Activated naive CD4-positive, alpha-beta T cell (primary cell): ENCODE measurements around the gene EFNA2.
A peak's percentile ranks its signal among the peaks of the same experiment; 100 is the strongest.
"Not testable (repeated sequence)": the region's sequence is repeated elsewhere in the genome, so short reads cannot be mapped to it uniquely, and the experiment has no call there.

ENCODE experiments used
- DNase-seq, 4 experiments: peaks; one replicate each; lab custom pipeline; 2025; lab: John Stamatoyannopoulos, UW

The EFNA2 gene

DNA sequence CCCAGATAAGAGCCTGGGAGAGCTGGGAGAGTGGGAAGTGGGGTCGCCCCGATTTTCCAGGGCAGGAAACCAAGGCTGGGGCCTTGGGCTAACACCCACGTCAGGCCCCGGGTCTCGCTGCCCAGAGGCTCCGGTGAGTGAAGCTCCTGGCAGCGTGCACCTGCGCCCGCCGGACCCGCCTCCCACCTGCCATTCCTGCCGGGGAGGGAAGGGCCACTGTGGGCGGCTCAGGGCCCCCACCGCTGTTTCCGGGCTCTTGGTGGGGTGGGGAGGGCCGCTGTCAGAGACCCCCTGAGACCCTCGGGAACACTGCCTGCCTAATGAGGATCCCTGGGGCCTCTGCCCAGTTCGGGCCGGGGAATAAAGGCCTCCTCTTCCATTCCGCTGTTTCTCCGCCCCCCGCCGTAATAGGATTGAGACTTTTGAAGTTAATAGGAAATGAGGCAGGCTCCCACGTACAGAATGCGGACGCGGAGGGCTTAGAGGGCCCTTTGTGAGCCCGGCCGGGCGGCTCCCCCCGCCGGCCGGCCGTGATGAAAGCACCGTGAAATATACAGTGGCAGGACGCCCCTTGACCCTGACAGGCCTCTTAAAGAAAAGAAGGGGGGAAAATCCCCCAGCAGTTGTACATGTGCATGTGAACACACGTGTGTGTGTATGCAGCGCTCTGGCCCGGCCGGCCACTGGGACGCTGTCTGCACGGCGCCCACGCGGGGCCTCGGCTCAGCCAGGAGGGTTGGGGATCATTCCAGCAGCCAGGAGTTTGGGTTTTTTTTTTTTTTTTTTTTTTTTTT, 33.2 kb downstream of the EFNA2 start:
- DNase-seq = no peak

DNA sequence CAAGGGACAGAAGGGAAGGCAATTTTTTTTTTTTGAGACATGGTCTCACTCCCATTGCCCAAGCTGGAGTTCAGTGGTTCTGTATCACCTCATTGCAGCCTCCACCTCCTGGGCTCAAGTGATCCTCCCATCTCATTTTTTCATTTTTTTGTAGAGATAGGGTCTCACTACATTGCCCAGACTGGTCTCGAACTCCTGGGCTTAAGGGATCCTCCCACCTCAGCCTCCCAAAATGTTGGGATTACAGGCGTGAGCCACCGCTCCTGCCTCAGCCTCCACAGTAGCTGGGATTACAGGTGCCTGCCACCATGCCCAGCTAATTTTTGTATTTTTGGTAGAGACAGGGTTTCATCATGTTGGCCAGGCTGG, 34.6 kb downstream of the EFNA2 start:
- not testable (repeated sequence) for DNase-seq

- no peak for DNase-seq
These were observed 35.9 kb downstream of the EFNA2 start for GRCh38 chr19:1321539-1321938.

GRCh38 chr19:1322198-1322981, 36.7 kb downstream of the EFNA2 start:
- DNase-seq = no peak

- DNase-seq = no peak
These were observed 38.7 kb downstream of the EFNA2 start for GRCh38 chr19:1324249-1324805.

- peak in 1 of 4 experiments; percentile 5 for DNase-seq
These were observed 39.3 kb downstream of the EFNA2 start for GRCh38 chr19:1324806-1325567.

DNA sequence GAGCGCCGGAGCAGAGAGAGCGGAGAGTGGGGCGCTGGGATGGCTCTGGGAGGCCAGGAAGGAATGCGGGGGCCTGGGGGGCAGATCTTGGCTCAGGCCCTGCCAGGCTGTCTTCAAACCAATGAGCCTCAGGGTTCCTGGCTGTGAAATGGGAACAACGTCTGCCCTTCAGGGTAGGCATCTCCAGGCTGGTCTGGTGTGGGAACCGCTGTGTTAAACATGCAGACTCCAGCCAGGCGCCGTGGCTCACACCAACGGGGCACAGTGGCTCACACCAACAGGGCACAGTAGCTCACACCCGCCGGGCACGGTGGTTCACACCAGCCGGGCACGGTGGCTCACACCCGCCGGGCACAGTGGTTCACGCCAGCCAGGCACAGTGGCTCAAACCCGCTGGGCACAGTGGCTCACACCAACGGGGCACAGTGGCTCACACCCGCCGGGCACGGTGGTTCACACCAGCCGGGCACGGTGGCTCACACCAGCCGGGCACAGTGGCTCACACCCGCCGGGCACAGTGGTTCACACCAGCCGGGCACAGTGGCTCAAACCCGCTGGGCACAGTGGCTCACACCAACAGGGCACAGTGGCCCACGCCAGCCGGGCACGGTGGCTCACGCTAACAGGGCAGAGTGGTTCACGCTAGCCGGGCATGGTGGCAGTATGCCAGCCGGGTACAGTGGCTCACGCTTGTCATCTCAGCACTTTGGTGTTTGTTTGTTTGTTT, 40.1 kb downstream of the EFNA2 start:
- no peak for DNase-seq

DNA sequence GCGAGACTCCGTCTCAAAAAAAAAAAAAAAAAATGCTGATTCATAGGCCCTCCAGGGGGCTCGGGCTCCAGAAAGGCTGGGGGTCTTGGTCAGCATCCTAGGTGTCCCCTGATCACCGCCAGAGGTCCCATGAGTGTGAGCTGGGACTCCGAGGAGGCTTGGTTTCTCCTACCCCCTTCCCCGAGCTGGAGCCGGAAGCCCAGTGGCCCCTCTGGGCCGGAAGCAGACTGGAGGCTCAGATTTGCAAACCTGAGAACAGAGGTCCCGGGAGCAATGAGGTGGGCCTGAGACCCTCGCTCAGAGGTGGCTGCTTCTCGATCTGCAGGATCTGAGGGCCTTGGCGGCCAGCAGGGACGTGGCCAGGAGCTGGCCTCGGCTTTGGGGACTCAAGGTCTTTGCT, 41.5 kb downstream of the EFNA2 start:
- no peak for DNase-seq

DNA sequence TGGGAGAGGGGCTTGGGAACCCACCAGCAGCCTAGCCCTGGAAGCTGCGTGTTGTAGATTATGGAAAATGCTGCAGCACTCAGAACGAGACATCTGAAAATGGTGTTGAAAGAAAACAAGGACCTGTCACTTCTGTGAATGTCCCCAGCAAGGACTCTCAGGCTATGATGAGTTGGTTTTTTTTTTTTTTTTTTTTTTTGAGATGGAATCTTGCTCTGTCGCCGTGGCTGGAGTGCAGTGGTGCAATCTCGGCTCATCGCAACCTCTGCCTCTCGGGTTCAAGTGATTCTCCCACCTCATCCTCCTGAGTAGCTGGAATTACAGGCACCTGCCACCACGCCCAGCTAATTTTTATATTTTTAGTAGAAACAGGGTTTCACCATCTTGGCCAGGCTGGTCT, 46.5 kb downstream of the EFNA2 start:
- DNase-seq = not testable (repeated sequence)

- no peak for DNase-seq
These were observed 50.5 kb downstream of the EFNA2 start for GRCh38 chr19:1336079-1336684.

GRCh38 chr19:1340681-1341469, 55.2 kb downstream of the EFNA2 start:
- DNase-seq = no peak

DNA sequence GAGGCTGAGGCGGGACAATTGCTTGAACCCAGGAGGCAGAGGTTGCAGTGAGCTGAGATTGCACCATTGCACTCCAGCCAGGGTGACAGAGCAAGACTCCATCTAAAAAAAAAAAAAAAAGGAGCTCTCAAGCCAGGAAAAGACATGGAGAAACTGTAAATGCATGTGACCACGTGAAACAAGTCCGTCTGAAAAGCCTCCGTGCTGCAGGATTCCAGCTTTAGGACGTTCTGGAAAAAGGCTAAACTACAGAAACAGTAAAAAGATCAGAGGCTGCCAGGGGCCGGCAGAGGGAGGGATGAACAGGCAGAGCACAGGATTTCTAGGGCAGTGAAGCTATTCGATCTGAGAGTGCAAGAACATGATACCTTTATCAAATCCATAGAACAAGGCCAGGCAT, 57.4 kb downstream of the EFNA2 start:
- no peak for DNase-seq

GRCh38 chr19:1349211-1349610, 63.5 kb downstream of the EFNA2 start:
- DNase-seq = no peak

- DNase-seq = no peak
These were observed 65.2 kb downstream of the EFNA2 start for GRCh38 chr19:1350867-1351266.
